Vagina (tissue), 2 donors: Measurements from ENCODE around the gene SERINC3. TPM values are rescaled to one million over a fixed set of nuclear protein-coding genes. Genes with fewer than 3 reads are reported as not detected.

Source experiments
- DNase-seq, 2 donors: peaks; one replicate each; pipeline ENCODE4 v3.0.0-alpha.2; 2017; ENCODE audit errors: extremely low spot score in 2 of 2
- H3K27ac ChIP-seq: fragments of 200-600 bp; sonication (generic); one replicate; pipeline ENCODE4 v1.5.1; 2019
- H3K27me3 ChIP-seq: fragments of 200-600 bp; sonication (generic); one replicate; pipeline ENCODE4 v1.5.1; 2019
- H3K36me3 ChIP-seq, 2 donors: fragments of 200-600 bp; sonication (generic); one replicate each; pipeline ENCODE4 v1.5.1; 2017 to 2019
- H3K4me1 ChIP-seq: fragments of 200-600 bp; sonication (generic); one replicate; pipeline ENCODE4 v1.5.1; 2019
- H3K4me3 ChIP-seq, 2 donors: fragments of 200-600 bp; sonication (generic); 1 replicate in 1 of 2; 2 replicates in 1 of 2; pipeline ENCODE4 v1.5.1; 2016 to 2019
- H3K9me3 ChIP-seq: fragments of 200-600 bp; sonication (generic); one replicate; pipeline ENCODE4 v1.5.1; 2019
- POLR2A ChIP-seq, 2 donors: fragments of 450-650 bp; IDR thresholded peaks; one replicate each; pipeline ENCODE4 v1.6.1; 2017; ENCODE audit warnings: antibody characterized with exemption in 2 of 2, mild to moderate bottlenecking in 2 of 2, moderate library complexity in 2 of 2
- POLR2AphosphoS5 ChIP-seq, 2 donors: sonication (generic); formaldehyde crosslinking; IDR thresholded peaks; one replicate each; pipeline ENCODE4 v1.9.0; 2017; ENCODE audit warnings: antibody characterized with exemption in 2 of 2, mild to moderate bottlenecking in 2 of 2, low read depth in 1 of 2; ENCODE audit not compliant: insufficient read depth in 1 of 2
- intact Hi-C: fragments of 100-400 bp; cut with DNase I; formaldehyde crosslinking; loops from one replicate; pipeline ENCODE4 v1.15.1; 2023
- total RNA-seq: library from RNA; depleted of rRNA; stranded (reverse); fragments of >200 nt; gene quantifications from one replicate; pipeline ENCODE4 v1.2.3, GENCODE V29; 2016
- TF ChIP-seq, protein P1 (sequence below), 3 experiments: fragments of 450-650 bp in 2 of 3; fragments of 200-600 bp in 1 of 3; sonication (generic) in 1 of 3; IDR thresholded peaks; one replicate each; pipeline ENCODE4 v1.5.1; 2017 to 2019; ENCODE audit warnings: antibody characterized with exemption in 3 of 3, mild to moderate bottlenecking in 2 of 3, moderate library complexity in 2 of 3

SERINC3 gene
- total RNA-seq, 1 donor from 2014 or later, result 77.3 TPM

DNA sequence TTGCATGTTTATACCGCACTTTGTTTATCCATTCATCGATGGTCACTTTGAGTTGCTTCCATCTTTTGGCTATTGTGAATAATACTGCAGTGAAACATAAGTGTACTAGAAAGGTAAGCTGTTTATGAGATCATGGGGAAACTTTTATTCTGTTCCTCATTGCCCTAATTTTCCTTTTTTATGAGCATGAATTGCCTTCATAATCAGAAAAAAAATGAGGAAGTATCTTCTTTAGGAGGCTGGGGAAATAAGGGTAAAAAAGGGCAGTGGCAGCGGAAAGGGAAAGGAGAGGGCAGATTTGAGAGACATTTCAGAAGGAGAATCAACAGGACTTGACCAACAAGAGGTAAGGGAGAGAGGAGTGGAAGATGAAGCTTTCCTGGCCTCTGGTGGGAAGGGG is 14.3 kb upstream of the SERINC3 start:
- TF ChIP-seq, protein P1, sequence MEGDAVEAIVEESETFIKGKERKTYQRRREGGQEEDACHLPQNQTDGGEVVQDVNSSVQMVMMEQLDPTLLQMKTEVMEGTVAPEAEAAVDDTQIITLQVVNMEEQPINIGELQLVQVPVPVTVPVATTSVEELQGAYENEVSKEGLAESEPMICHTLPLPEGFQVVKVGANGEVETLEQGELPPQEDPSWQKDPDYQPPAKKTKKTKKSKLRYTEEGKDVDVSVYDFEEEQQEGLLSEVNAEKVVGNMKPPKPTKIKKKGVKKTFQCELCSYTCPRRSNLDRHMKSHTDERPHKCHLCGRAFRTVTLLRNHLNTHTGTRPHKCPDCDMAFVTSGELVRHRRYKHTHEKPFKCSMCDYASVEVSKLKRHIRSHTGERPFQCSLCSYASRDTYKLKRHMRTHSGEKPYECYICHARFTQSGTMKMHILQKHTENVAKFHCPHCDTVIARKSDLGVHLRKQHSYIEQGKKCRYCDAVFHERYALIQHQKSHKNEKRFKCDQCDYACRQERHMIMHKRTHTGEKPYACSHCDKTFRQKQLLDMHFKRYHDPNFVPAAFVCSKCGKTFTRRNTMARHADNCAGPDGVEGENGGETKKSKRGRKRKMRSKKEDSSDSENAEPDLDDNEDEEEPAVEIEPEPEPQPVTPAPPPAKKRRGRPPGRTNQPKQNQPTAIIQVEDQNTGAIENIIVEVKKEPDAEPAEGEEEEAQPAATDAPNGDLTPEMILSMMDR (IDR thresholded peaks at IDR 0.05), result no peak
- TF ChIP-seq POLR2A (IDR thresholded peaks at IDR 0.05) (no peak), POLR2AphosphoS5 (IDR thresholded peaks at IDR 0.05; ENCODE audit: insufficient read depth in 1 of 2, low read depth in 1 of 2) (no peak)
- Histone ChIP-seq H3K4me3 (no peak overlapping the region), H3K27ac (no peak overlapping the region), H3K36me3 (no peaks in the 10 kb centered on the region), H3K4me1 (peaks cover 32% of the 10 kb centered on the region), H3K27me3 (no peaks in the 10 kb centered on the region), H3K9me3 (no peaks in the 10 kb centered on the region)
- DNase-seq, result no peak
- intact Hi-C loops, result no loop called here

DNA sequence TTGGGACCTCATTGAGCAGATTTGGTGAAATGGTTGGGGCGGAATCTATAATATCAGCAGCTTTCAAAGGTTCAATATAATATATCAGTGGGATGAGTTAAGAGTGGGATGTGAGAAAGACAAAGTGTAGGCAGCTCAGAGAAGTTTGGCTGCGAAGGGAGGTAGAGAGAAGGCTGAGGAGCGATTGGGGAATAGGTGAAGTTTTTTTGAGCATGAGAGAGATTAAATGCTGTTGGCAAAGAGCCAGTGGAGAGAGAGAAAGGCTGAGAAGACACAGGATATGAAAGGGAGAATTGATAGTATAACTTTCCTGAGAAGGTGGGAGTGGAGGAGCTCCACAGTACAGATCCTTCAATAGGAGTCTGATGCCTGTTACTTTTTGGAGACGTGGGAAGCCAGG is 12.1 kb upstream of the SERINC3 start:
- Histone ChIP-seq H3K27me3 (no peaks in the 10 kb centered on the region), H3K4me3 (no peak overlapping the region), H3K27ac (no peak overlapping the region), H3K4me1 (peaks cover 28% of the 10 kb centered on the region), H3K36me3 (no peaks in the 10 kb centered on the region), H3K9me3 (no peaks in the 10 kb centered on the region)
- intact Hi-C loops, result loop anchor here (5.0 kb wide), 2 partner anchors 68 to 83 kb away; no protein-coding TSS in a partner anchor
- DNase-seq, result no peak
- TF ChIP-seq, protein P1 (IDR thresholded peaks at IDR 0.05), result no peak
- no peak for TF ChIP-seq POLR2AphosphoS5 (IDR thresholded peaks at IDR 0.05; ENCODE audit: insufficient read depth in 1 of 2, low read depth in 1 of 2)

DNA sequence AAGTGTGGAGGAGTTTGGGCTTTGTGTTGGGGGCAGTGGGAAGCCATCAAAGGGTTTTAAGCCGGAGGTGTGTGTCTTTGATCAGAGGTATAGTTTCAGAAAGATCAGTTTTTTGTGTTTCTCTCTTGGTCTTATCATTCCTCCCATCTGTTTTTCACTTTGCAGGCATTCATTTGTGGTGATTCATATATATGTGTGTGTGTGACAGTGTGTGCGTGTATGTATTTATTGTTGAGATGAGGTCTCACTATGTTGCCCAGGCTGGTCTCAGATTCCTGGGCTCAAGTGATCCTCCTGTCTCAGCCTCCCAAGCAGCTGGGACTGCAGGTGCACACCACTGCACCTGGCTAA is 11.1 kb upstream of the SERINC3 start:
- H3K27ac ChIP-seq, result peak overlapping the region; percentile 86

DNA sequence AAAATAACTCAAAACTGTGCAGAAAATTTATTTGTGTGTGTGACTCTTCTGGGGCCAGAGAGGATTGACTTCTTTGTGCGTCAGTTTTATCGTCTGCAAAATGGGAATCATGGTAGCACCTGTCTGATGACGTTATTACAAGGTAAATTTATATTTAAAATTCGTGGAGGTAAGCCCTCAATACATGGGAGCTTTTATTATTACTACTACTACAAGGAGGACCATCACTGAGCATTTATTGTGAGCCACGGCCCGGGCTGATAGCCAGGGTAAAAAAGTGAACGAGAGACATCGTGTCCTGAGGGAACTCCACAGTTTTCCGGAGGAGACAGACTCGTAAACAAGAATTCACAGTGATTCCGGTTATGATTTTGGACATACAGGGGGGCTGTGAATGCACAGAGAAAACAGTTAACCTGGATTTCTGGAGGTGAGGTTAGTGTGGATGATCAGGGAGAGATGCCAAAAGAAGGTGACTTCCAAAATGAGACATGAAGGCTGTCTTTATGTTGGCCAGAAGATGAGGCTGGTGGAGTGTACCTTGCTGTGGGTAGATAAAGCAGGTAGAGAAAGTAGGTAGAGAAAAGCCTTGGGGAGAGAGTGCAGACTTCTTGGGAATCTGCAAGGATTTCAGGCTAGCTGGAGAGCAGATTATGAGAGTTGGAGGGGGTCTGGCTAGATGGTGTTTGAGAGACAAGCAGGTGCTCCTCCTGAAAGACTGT is 10.6 kb upstream of the SERINC3 start:
- intact Hi-C loops, result loop anchor here (5.0 kb wide), 2 partner anchors 70 to 85 kb away; no protein-coding TSS in a partner anchor
- Histone ChIP-seq H3K27ac (peak overlapping the region; percentile 86), H3K9me3 (no peaks in the 10 kb centered on the region), H3K27me3 (no peaks in the 10 kb centered on the region), H3K4me3 (peak overlapping the region; percentile 75 to 83), H3K36me3 (no peaks in the 10 kb centered on the region), H3K4me1 (peaks cover 28% of the 10 kb centered on the region)
- DNase-seq, result no peak
- TF ChIP-seq POLR2AphosphoS5 (IDR thresholded peaks at IDR 0.05; ENCODE audit: insufficient read depth in 1 of 2, low read depth in 1 of 2) (no peak), POLR2A (IDR thresholded peaks at IDR 0.05) (no peak)
- TF ChIP-seq, protein P1 (IDR thresholded peaks at IDR 0.05), result no peak

More for the DNA sequence above, 11.1 kb upstream of the SERINC3 start:
- H3K9me3 ChIP-seq, result no peaks in the 10 kb centered on the region
- intact Hi-C loops, result loop anchor here (5.0 kb wide), 2 partner anchors 69 to 84 kb away; no protein-coding TSS in a partner anchor
- peaks cover 28% of the 10 kb centered on the region for H3K4me1 ChIP-seq
- no peak for TF ChIP-seq POLR2AphosphoS5 (IDR thresholded peaks at IDR 0.05; ENCODE audit: insufficient read depth in 1 of 2, low read depth in 1 of 2)
- no peak for TF ChIP-seq POLR2A (IDR thresholded peaks at IDR 0.05)
- TF ChIP-seq, protein P1 (IDR thresholded peaks at IDR 0.05), result no peak
- no peaks in the 10 kb centered on the region for H3K36me3 ChIP-seq
- no peak for DNase-seq
- H3K27me3 ChIP-seq, result no peaks in the 10 kb centered on the region
- peak overlapping the region; percentile 75 to 83 for H3K4me3 ChIP-seq

DNA sequence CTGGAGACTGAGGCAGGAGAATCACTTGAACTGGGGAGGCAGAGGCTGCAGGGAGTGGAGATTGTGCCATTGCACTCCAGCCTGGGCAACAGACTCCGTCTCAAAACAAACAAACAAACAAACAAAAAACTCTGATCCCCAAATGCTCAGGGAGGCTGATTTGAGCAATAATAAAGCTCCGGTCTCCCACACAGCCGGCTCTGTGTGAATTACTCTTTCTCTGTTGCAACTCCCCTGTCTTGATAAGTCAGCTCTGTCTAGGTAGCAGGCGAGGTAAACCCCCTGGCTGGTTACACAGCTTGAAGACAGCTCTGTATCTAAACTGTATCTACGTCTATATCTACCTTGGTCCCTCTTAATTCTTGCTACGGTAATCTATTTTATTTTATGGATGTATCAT is 6.4 kb upstream of the SERINC3 start:
- no peak for TF ChIP-seq POLR2A (IDR thresholded peaks at IDR 0.05)
- no peak for TF ChIP-seq POLR2AphosphoS5 (IDR thresholded peaks at IDR 0.05; ENCODE audit: insufficient read depth in 1 of 2, low read depth in 1 of 2)
- TF ChIP-seq, protein P1 (IDR thresholded peaks at IDR 0.05), result no peak
- no peak for DNase-seq
- H3K9me3 ChIP-seq, result no peaks in the 10 kb centered on the region
- intact Hi-C loops, result no loop called here
- H3K4me3 ChIP-seq, result no peak overlapping the region
- H3K36me3 ChIP-seq, result no peaks in the 10 kb centered on the region
- H3K27ac ChIP-seq, result no peak overlapping the region
- peaks cover 21% of the 10 kb centered on the region for H3K4me1 ChIP-seq
- H3K27me3 ChIP-seq, result no peaks in the 10 kb centered on the region
